CD8-positive, alpha-beta memory T cell (primary cell): Measurements from ENCODE around the gene HMCN2. TPM values are rescaled to one million over a fixed set of nuclear protein-coding genes. Genes with fewer than 3 reads are reported as not detected.
"Not testable (repeated sequence)": the region's sequence is repeated elsewhere in the genome, so short reads cannot be mapped to it uniquely, and the experiment has no call there.

Experiments used
- CTCF ChIA-PET: fragments of 350-600 bp; sonication (Branson Sonifier 250); formaldehyde crosslinking; loops from one replicate; lab custom pipeline; 2021; ENCODE audit warnings: antibody characterized with exemption; lab: Charles Lee
- POLR2A ChIA-PET: fragments of 350-600 bp; sonication (Branson Sonifier 250); formaldehyde crosslinking; loops from one replicate; lab custom pipeline; 2021; ENCODE audit warnings: antibody characterized with exemption; lab: Charles Lee
- DNase-seq, 5 donors: peaks; one replicate each; pipeline versions ENCODE4 v3.0.0 to v3.0.0-alpha.2; 2020 to 2022; ENCODE audit warnings: mixed read lengths in 1 of 5
- H3K27ac ChIP-seq: one replicate; pipeline ENCODE4 v1.7.0; 2013; ENCODE audit warnings: low read depth, mild to moderate bottlenecking, low read length, moderate library complexity
- H3K27me3 ChIP-seq: 2 replicates; pipeline ENCODE4 v1.7.0; 2013; ENCODE audit warnings: low read length, mild to moderate bottlenecking; ENCODE audit not compliant: insufficient read depth, poor library complexity, severe bottlenecking
- H3K36me3 ChIP-seq: 2 replicates; pipeline ENCODE4 v1.7.0; 2013; ENCODE audit warnings: mild to moderate bottlenecking, low read length, moderate library complexity; ENCODE audit not compliant: insufficient read depth
- H3K4me1 ChIP-seq: 2 replicates; pipeline ENCODE4 v1.7.0; 2013; ENCODE audit warnings: mild to moderate bottlenecking, low read length, moderate library complexity; ENCODE audit not compliant: insufficient read depth
- H3K4me3 ChIP-seq: 2 replicates; pipeline ENCODE4 v1.7.0; 2013; ENCODE audit warnings: mild to moderate bottlenecking, low read length
- H3K9me3 ChIP-seq: 2 replicates; pipeline ENCODE4 v1.7.0; 2013; ENCODE audit warnings: mild to moderate bottlenecking, low read length
- H3K27ac Mint-ChIP-seq, 8 donors: one replicate each; pipeline ENCODE4 v1.8.0; 2020 to 2021; ENCODE audit warnings: mixed read lengths in 8 of 8, mild to moderate bottlenecking in 6 of 8, inconsistent platforms in 3 of 8, moderate library complexity in 3 of 8
- H3K27me3 Mint-ChIP-seq, 2 donors: one replicate each; pipeline ENCODE4 v1.8.0; 2020 to 2021; ENCODE audit warnings: mixed read lengths in 2 of 2, mild to moderate bottlenecking in 1 of 2, moderate library complexity in 1 of 2
- H3K36me3 Mint-ChIP-seq, 3 donors: one replicate each; pipeline ENCODE4 v1.8.0; 2020 to 2021; ENCODE audit warnings: mixed read lengths in 3 of 3, inconsistent platforms in 1 of 3, mild to moderate bottlenecking in 1 of 3
- H3K4me1 Mint-ChIP-seq, 3 donors: one replicate each; pipeline ENCODE4 v1.8.0; 2020 to 2021; ENCODE audit warnings: mixed read lengths in 3 of 3, inconsistent platforms in 1 of 3, mild to moderate bottlenecking in 1 of 3
- H3K4me3 Mint-ChIP-seq, 7 donors: one replicate each; pipeline ENCODE4 v1.8.0; 2020 to 2021; ENCODE audit warnings: mixed read lengths in 7 of 7, mild to moderate bottlenecking in 6 of 7, moderate library complexity in 4 of 7, inconsistent platforms in 2 of 7
- H3K9me3 Mint-ChIP-seq, 5 donors: one replicate each; pipeline ENCODE4 v1.8.0; 2020 to 2022; ENCODE audit warnings: mixed read lengths in 5 of 5, mild to moderate bottlenecking in 3 of 5, moderate library complexity in 2 of 5, inconsistent platforms in 1 of 5
- polyA plus RNA-seq: library from polyadenylated mRNA; unstranded; fragments of 300-500 nt; fragmentation: Illumina TruSeq; gene quantifications from one replicate; pipeline ENCODE4 v1.2.3, GENCODE V29; 2021
- total RNA-seq, 2 experiments: library from RNA; stranded (reverse); gene quantifications; one replicate each; pipeline ENCODE4 v1.2.3, GENCODE V29; 2021

The HMCN2 gene
- total and polyA plus RNA-seq, 3 experiments from 2014 or later = not detected

- H3K9me3 ChIP-seq = no peaks in the 10 kb centered on the region
- peaks cover 36 to 52% of the 10 kb centered on the region in 2 donors for H3K27me3 Mint-ChIP-seq
- H3K9me3 Mint-ChIP-seq = peaks cover 0 to 4% (median 3%) of the 10 kb centered on the region in 5 donors
- H3K27me3 ChIP-seq = peaks cover 5% of the 10 kb centered on the region
- no peak for DNase-seq
- H3K4me3 ChIP-seq = no peak overlapping the region
- no peak overlapping the region for H3K27ac Mint-ChIP-seq
- ChIA-PET CTCF (no interaction called here), POLR2A (no interaction called here)
- no peaks in the 10 kb centered on the region for H3K36me3 ChIP-seq
- H3K4me1 ChIP-seq = no peaks in the 10 kb centered on the region
- no peak overlapping the region for H3K27ac ChIP-seq
- H3K36me3 Mint-ChIP-seq = no peaks in the 10 kb centered on the region
- H3K4me3 Mint-ChIP-seq = peak overlapping the region in 2 of 7 donors; percentile 19 to 37
- H3K4me1 Mint-ChIP-seq = peaks cover 0 to 9% (median 0%) of the 10 kb centered on the region in 3 donors
These were observed 167.2 kb downstream of the HMCN2 start for GRCh38 chr9:130432796-130433167.

- Mint-ChIP-seq H3K4me3 (peak overlapping the region in 2 of 7 donors; percentile 19 to 37), H3K27ac (no peak overlapping the region), H3K27me3 (peaks cover 33 to 52% of the 10 kb centered on the region in 2 donors), H3K4me1 (peaks cover 0 to 9% (median 0%) of the 10 kb centered on the region in 3 donors), H3K9me3 (peaks cover 0 to 4% (median 3%) of the 10 kb centered on the region in 5 donors), H3K36me3 (no peaks in the 10 kb centered on the region)
- H3K4me3 ChIP-seq = no peak overlapping the region
- H3K4me1 ChIP-seq = no peaks in the 10 kb centered on the region
- CTCF ChIA-PET = no interaction called here
- H3K36me3 ChIP-seq = no peaks in the 10 kb centered on the region
- no peak overlapping the region for H3K27ac ChIP-seq
- DNase-seq = peak in 1 of 5 donors; percentile 15
- H3K9me3 ChIP-seq = no peaks in the 10 kb centered on the region
- POLR2A ChIA-PET = no interaction called here
- H3K27me3 ChIP-seq = peaks cover 5% of the 10 kb centered on the region
These were observed 167.8 kb downstream of the HMCN2 start for GRCh38 chr9:130433168-130433946.

GRCh38 chr9:130433947-130434262 lies 168.3 kb downstream of the HMCN2 start:
- no peak for DNase-seq
- peaks cover 5% of the 10 kb centered on the region for H3K27me3 ChIP-seq
- ChIA-PET CTCF (no interaction called here), POLR2A (no interaction called here)
- Mint-ChIP-seq H3K36me3 (no peaks in the 10 kb centered on the region), H3K27ac (no peak overlapping the region), H3K4me1 (peaks cover 0 to 9% (median 0%) of the 10 kb centered on the region in 3 donors), H3K27me3 (peaks cover 32 to 49% of the 10 kb centered on the region in 2 donors), H3K4me3 (peak overlapping the region in 2 of 7 donors; percentile 9 to 32), H3K9me3 (peaks cover 0 to 4% (median 3%) of the 10 kb centered on the region in 5 donors)
- H3K4me1 ChIP-seq = no peaks in the 10 kb centered on the region
- no peak overlapping the region for H3K4me3 ChIP-seq
- H3K9me3 ChIP-seq = no peaks in the 10 kb centered on the region
- H3K27ac ChIP-seq = no peak overlapping the region
- no peaks in the 10 kb centered on the region for H3K36me3 ChIP-seq

- H3K4me3 Mint-ChIP-seq, POLR2A ChIA-PET, H3K4me3 ChIP-seq, H3K4me1 Mint-ChIP-seq, H3K9me3 Mint-ChIP-seq, H3K27me3 ChIP-seq, H3K4me1 ChIP-seq, H3K9me3 ChIP-seq, DNase-seq, H3K36me3 ChIP-seq, H3K36me3 Mint-ChIP-seq, H3K27ac Mint-ChIP-seq, CTCF ChIA-PET, H3K27ac ChIP-seq: not testable (repeated sequence)
- H3K27me3 Mint-ChIP-seq = peaks cover 32 to 53% of the 10 kb centered on the region in 2 donors
These were observed 169.1 kb downstream of the HMCN2 start for GRCh38 chr9:130434656-130435055.

GRCh38 chr9:130437011-130437789 lies 171.6 kb downstream of the HMCN2 start:
- H3K4me3 Mint-ChIP-seq = no peak overlapping the region
- H3K36me3 ChIP-seq = no peaks in the 10 kb centered on the region
- no peak overlapping the region for H3K27ac ChIP-seq
- no peak for DNase-seq
- no peak overlapping the region for H3K4me3 ChIP-seq
- H3K27ac Mint-ChIP-seq = no peak overlapping the region
- peaks cover 13 to 22% (median 19%) of the 10 kb centered on the region in 5 donors for H3K9me3 Mint-ChIP-seq
- no peaks in the 10 kb centered on the region for H3K9me3 ChIP-seq
- peaks cover 0 to 19% (median 0%) of the 10 kb centered on the region in 3 donors for H3K36me3 Mint-ChIP-seq
- H3K4me1 Mint-ChIP-seq = peaks cover 0 to 9% (median 0%) of the 10 kb centered on the region in 3 donors
- peaks cover 34 to 51% of the 10 kb centered on the region in 2 donors for H3K27me3 Mint-ChIP-seq
- POLR2A ChIA-PET = no interaction called here
- H3K4me1 ChIP-seq = no peaks in the 10 kb centered on the region
- CTCF ChIA-PET = no interaction called here
- H3K27me3 ChIP-seq = no peaks in the 10 kb centered on the region

- H3K27me3 ChIP-seq = peaks cover 1% of the 10 kb centered on the region
- ChIA-PET POLR2A (no interaction called here), CTCF (interaction anchor here (0.7 kb wide), 1 partner anchor 17 kb away, joined by 3 read pairs; no protein-coding TSS in a partner anchor)
- no peak for DNase-seq
- no peaks in the 10 kb centered on the region for H3K4me1 Mint-ChIP-seq
- H3K27me3 Mint-ChIP-seq = peaks cover 39 to 47% of the 10 kb centered on the region in 2 donors
- no peaks in the 10 kb centered on the region for H3K4me1 ChIP-seq
- no peak overlapping the region for H3K27ac Mint-ChIP-seq
- no peaks in the 10 kb centered on the region for H3K9me3 ChIP-seq
- H3K9me3 Mint-ChIP-seq = peaks cover 14 to 21% (median 19%) of the 10 kb centered on the region in 5 donors
- H3K4me3 ChIP-seq = no peak overlapping the region
- H3K36me3 ChIP-seq = no peaks in the 10 kb centered on the region
- no peak overlapping the region for H3K27ac ChIP-seq
- no peak overlapping the region for H3K4me3 Mint-ChIP-seq
- H3K36me3 Mint-ChIP-seq = peaks cover 0 to 19% (median 0%) of the 10 kb centered on the region in 3 donors
These were observed 172.9 kb downstream of the HMCN2 start for GRCh38 chr9:130438382-130438981.

- CTCF ChIA-PET = no interaction called here
- DNase-seq = no peak
- H3K27ac Mint-ChIP-seq = no peak overlapping the region
- H3K4me1 ChIP-seq = no peaks in the 10 kb centered on the region
- H3K27me3 Mint-ChIP-seq = peaks cover 27 to 43% of the 10 kb centered on the region in 2 donors
- H3K27me3 ChIP-seq = peaks cover 3% of the 10 kb centered on the region
- no peaks in the 10 kb centered on the region for H3K9me3 ChIP-seq
- H3K27ac ChIP-seq = no peak overlapping the region
- H3K36me3 Mint-ChIP-seq = peaks cover 0 to 19% (median 0%) of the 10 kb centered on the region in 3 donors
- H3K36me3 ChIP-seq = no peaks in the 10 kb centered on the region
- no peak overlapping the region for H3K4me3 ChIP-seq
- peaks cover 14 to 21% (median 19%) of the 10 kb centered on the region in 5 donors for H3K9me3 Mint-ChIP-seq
- H3K4me1 Mint-ChIP-seq = peaks cover 0 to 4% (median 2%) of the 10 kb centered on the region in 3 donors
- no peak overlapping the region for H3K4me3 Mint-ChIP-seq
- POLR2A ChIA-PET = no interaction called here
These were observed 175.5 kb downstream of the HMCN2 start for GRCh38 chr9:130441031-130441430.
